Caco-2 (cell line): ENCODE data around the gene ARHGAP15. TPM values are rescaled to one million over a fixed set of nuclear protein-coding genes. Genes with fewer than 3 reads are reported as not detected.

Source experiments
- BruUV-seq: library from RNA; stranded (reverse); fragments of 400-500 nt; replicated peaks from 2 replicates; lab custom pipeline; 2021; lab: Mats Ljungman, UMichigan
- CTCF ChIA-PET: fragments of 300-600 bp; sonication (Branson Sonifier 250); formaldehyde crosslinking; loops from one replicate; lab custom pipeline; 2022; ENCODE audit warnings: antibody characterized with exemption; lab: Charles Lee
- POLR2A ChIA-PET: fragments of 300-600 bp; sonication (Branson Sonifier 250); formaldehyde crosslinking; loops from one replicate; lab custom pipeline; 2022; ENCODE audit warnings: antibody characterized with exemption; lab: Charles Lee
- DNase-seq, 2 experiments: peaks; one replicate each; pipeline versions ENCODE4 v3.0.0 to v3.0.0-alpha.2; 2020 to 2022
- H3K27me3 ChIP-seq: replicated peaks from 2 replicates; pipeline ENCODE4 v1.6.0; 2011; ENCODE audit warnings: low read length; ENCODE audit not compliant: control insufficient read depth, insufficient read depth
- H3K36me3 ChIP-seq: 2 replicates; pipeline ENCODE4 v1.5.1; 2011; ENCODE audit warnings: low read length; ENCODE audit not compliant: control insufficient read depth, insufficient read depth
- H3K4me1 ChIP-seq: fragments of 250-450 bp; sonication (Bioruptor Pico); 2 replicates; pipeline ENCODE4 v1.5.1; 2020; ENCODE audit warnings: mild to moderate bottlenecking
- H3K4me3 ChIP-seq: 2 replicates; pipeline ENCODE4 v1.5.1; 2011; ENCODE audit warnings: low read depth, mild to moderate bottlenecking, control low read depth, low read length
- H3K9me3 ChIP-seq: fragments of 250-450 bp; sonication (Bioruptor Pico); 2 replicates; pipeline ENCODE4 v1.5.1; 2020; ENCODE audit warnings: mild to moderate bottlenecking, moderate library complexity
- H3K27ac Mint-ChIP-seq: one replicate; pipeline ENCODE4 v1.8.0; 2022; ENCODE audit warnings: mixed read lengths; ENCODE audit not compliant: unreplicated experiment
- H3K27me3 Mint-ChIP-seq: one replicate; pipeline ENCODE4 v1.8.0; 2022; ENCODE audit warnings: mixed read lengths; ENCODE audit not compliant: insufficient read depth, unreplicated experiment
- H3K36me3 Mint-ChIP-seq: one replicate; pipeline ENCODE4 v1.8.0; 2022; ENCODE audit warnings: mild to moderate bottlenecking, mixed read lengths; ENCODE audit not compliant: insufficient read depth, unreplicated experiment
- H3K4me1 Mint-ChIP-seq: one replicate; pipeline ENCODE4 v1.8.0; 2022; ENCODE audit warnings: low read depth, mixed read lengths; ENCODE audit not compliant: unreplicated experiment
- H3K4me3 Mint-ChIP-seq: one replicate; pipeline ENCODE4 v1.8.0; 2022; ENCODE audit warnings: mild to moderate bottlenecking, moderate library complexity, mixed read lengths; ENCODE audit not compliant: unreplicated experiment
- H3K9me3 Mint-ChIP-seq: one replicate; pipeline ENCODE4 v1.8.0; 2022; ENCODE audit warnings: mixed read lengths; ENCODE audit not compliant: unreplicated experiment
- CTCF ChIP-seq, 2 experiments: fragments of 200-600 bp in 1 of 2; IDR thresholded peaks; 1 replicate in 1 of 2; 2 replicates in 1 of 2; pipeline versions ENCODE4 v1.5.1 to v1.8.0; 2011 to 2022; ENCODE audit warnings: antibody characterized with exemption in 1 of 2, control low read depth in 1 of 2, inconsistent platforms in 1 of 2, low read depth in 1 of 2, low read length in 1 of 2, mild to moderate bottlenecking in 1 of 2, moderate library complexity in 1 of 2; ENCODE audit not compliant: insufficient read depth in 1 of 2, severe bottlenecking in 1 of 2, unreplicated experiment in 1 of 2
- intact Hi-C: fragments of 100-400 bp; cut with micrococcal nuclease; formaldehyde crosslinking; loops from one replicate; pipeline ENCODE4 v1.10.0; 2022; ENCODE audit not compliant: unreplicated experiment
- total RNA-seq: library from RNA; stranded (reverse); gene quantifications from 2 replicates; pipeline ENCODE4 v1.2.3, GENCODE V29; 2022

The ARHGAP15 gene
- total RNA-seq, 1 experiment from 2014 or later, result not detected

DNA sequence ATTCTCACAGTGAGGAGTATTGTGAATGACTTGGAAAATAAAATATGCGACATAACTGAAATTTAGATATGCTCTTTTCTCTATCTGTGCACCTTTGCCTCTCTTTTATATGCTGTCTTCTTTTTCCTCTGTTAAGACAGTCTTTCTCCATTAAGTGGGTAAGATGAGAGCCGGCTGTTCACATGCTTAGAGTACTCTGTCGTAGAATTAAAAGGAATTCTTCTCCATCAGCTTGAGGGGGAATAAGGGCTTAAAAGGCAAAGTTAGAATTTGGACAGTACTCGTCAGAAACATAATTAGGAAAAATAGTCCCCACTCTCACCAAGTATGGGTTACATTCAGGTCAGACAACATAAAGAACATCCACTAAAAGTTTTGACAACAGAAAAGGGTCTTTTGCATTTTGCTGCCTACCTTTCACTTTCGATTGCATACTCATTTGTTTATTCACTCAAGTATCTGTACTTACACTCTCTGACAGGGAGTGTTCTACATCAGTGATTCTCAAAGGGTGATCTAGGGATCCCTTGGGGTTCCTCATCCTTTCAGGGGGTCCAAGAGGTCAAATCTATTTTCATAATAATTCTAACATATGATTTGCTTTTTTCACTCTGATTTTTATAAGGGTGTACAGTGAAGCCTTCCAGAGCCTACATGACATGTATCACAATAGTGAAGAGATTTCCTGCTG is 48.0 kb downstream of the ARHGAP15 start:
- no peaks in the 10 kb centered on the region for H3K36me3 Mint-ChIP-seq
- H3K27me3 Mint-ChIP-seq, result peaks cover 10% of the 10 kb centered on the region
- intact Hi-C loops, result no loop called here
- H3K4me1 Mint-ChIP-seq, result no peaks in the 10 kb centered on the region
- POLR2A ChIA-PET, result no interaction called here
- DNase-seq, result no peak
- Histone ChIP-seq H3K36me3 (no peaks in the 10 kb centered on the region), H3K4me1 (no peaks in the 10 kb centered on the region), H3K9me3 (no peaks in the 10 kb centered on the region), H3K4me3 (no peak overlapping the region), H3K27me3 (0 out of 2 replicates have a peak, but pooled peaks cover 2% of the 10 kb centered on the region)
- no peaks in the 10 kb centered on the region for H3K9me3 Mint-ChIP-seq
- BruUV-seq, result no TSS peak
- H3K27ac Mint-ChIP-seq, result no peak overlapping the region
- H3K4me3 Mint-ChIP-seq, result no peak overlapping the region
- CTCF ChIA-PET, result no interaction called here
- no peak for TF ChIP-seq CTCF (IDR thresholded peaks at IDR 0.05; ENCODE audit: insufficient read depth in 1 of 2, low read depth in 1 of 2, low read length in 1 of 2, severe bottlenecking in 1 of 2, unreplicated experiment in 1 of 2)

DNA sequence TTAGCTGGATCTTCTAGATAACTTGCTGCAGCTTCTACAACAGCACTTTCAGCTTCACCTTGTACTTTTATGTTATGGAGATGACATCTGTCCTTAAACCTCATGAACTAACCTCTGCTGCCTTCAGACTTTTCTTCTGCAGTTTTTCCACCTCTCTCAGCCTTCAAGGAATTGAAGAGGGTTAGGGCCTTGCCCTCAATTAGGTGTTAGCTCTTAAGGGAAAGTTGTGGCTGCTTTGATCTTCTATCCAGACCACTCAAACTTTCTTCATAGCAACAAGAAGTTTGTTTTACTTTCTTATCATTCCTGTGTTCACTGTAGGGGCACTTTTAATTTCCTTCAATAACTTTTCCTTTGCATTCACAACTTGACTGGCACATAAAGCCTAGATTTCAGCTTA is 52.3 kb downstream of the ARHGAP15 start:
- Mint-ChIP-seq H3K27ac (no peak overlapping the region), H3K27me3 (peaks cover 3% of the 10 kb centered on the region), H3K9me3 (no peaks in the 10 kb centered on the region), H3K4me3 (no peak overlapping the region), H3K36me3 (no peaks in the 10 kb centered on the region), H3K4me1 (no peaks in the 10 kb centered on the region)
- no peaks in the 10 kb centered on the region for H3K9me3 ChIP-seq
- no peak for TF ChIP-seq CTCF (IDR thresholded peaks at IDR 0.05; ENCODE audit: insufficient read depth in 1 of 2, low read depth in 1 of 2, low read length in 1 of 2, severe bottlenecking in 1 of 2, unreplicated experiment in 1 of 2)
- no peak for DNase-seq
- H3K4me1 ChIP-seq, result no peaks in the 10 kb centered on the region
- POLR2A ChIA-PET, result no interaction called here
- H3K27me3 ChIP-seq, result no peaks in the 10 kb centered on the region
- CTCF ChIA-PET, result interaction anchor here (0.6 kb wide), 1 partner anchor 80 kb away, joined by 3 read pairs; no protein-coding TSS in a partner anchor
- H3K36me3 ChIP-seq, result no peaks in the 10 kb centered on the region
- intact Hi-C loops, result no loop called here
- H3K4me3 ChIP-seq, result no peak overlapping the region
- BruUV-seq, result no TSS peak

DNA sequence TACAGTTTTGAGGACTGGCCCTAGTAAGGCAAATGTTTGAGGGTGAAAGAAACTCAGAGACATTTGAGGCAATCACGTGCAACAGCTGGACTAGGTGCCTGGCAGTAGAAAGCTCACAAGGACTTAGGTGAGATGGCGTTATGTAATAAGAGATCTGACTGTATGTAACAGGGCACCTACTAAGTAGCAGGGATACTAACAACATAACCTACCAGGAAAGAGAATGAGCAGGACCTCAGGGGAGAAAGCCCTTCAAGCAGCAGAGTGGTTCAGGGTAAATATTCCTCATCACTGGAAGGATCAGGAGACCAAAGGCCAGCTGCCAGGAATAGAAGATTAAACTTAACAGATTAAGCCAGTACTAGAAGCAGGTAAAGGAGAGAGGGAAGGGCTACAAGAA is 53.4 kb downstream of the ARHGAP15 start:
- DNase-seq, result no peak
- Histone ChIP-seq H3K27me3 (no peaks in the 10 kb centered on the region), H3K9me3 (no peaks in the 10 kb centered on the region), H3K36me3 (no peaks in the 10 kb centered on the region), H3K4me3 (no peak overlapping the region), H3K4me1 (no peaks in the 10 kb centered on the region)
- BruUV-seq, result no TSS peak
- ChIA-PET CTCF (no interaction called here), POLR2A (no interaction called here)
- H3K4me1 Mint-ChIP-seq, result no peaks in the 10 kb centered on the region
- intact Hi-C loops, result no loop called here
- no peak for TF ChIP-seq CTCF (IDR thresholded peaks at IDR 0.05; ENCODE audit: insufficient read depth in 1 of 2, low read depth in 1 of 2, low read length in 1 of 2, severe bottlenecking in 1 of 2, unreplicated experiment in 1 of 2)
- no peaks in the 10 kb centered on the region for H3K9me3 Mint-ChIP-seq
- H3K36me3 Mint-ChIP-seq, result no peaks in the 10 kb centered on the region
- H3K27me3 Mint-ChIP-seq, result peaks cover 3% of the 10 kb centered on the region
- H3K4me3 Mint-ChIP-seq, result no peak overlapping the region
- no peak overlapping the region for H3K27ac Mint-ChIP-seq
